HL-60 (cell line): ENCODE results near the gene DOK7.

Source experiments
- DNase-seq, 2 experiments: peaks; one replicate each; pipeline ENCODE4 v3.0.0-alpha.2; 2010 to 2020; ENCODE audit warnings: low read depth in 1 of 2, low spot score in 1 of 2
- H3K27ac ChIP-seq: fragments of 250-450 bp; sonication (Bioruptor Pico); replicated peaks from 2 replicates; pipeline ENCODE4 v1.5.1; 2020; ENCODE audit warnings: mild to moderate bottlenecking, moderate library complexity
- H3K27me3 ChIP-seq: fragments of 250-450 bp; sonication (Bioruptor Pico); 2 replicates; pipeline ENCODE4 v1.5.1; 2021; ENCODE audit warnings: mild to moderate bottlenecking, moderate library complexity; ENCODE audit not compliant: insufficient read depth, poor library complexity, severe bottlenecking
- H3K4me3 ChIP-seq: replicated peaks from 2 replicates; pipeline ENCODE4 v1.5.1; 2011; ENCODE audit warnings: mild to moderate bottlenecking, control low read depth, low read length; ENCODE audit not compliant: insufficient read depth
- CTCF ChIP-seq: IDR thresholded peaks from one replicate; pipeline ENCODE4 v1.5.1; 2011; ENCODE audit warnings: low read length, control low read depth, inconsistent platforms; ENCODE audit not compliant: insufficient read depth
- GABPA ChIP-seq: IDR thresholded peaks from 2 replicates; pipeline ENCODE4 v1.6.1; 2012; ENCODE audit warnings: low read depth
- POLR2AphosphoS5 ChIP-seq: IDR thresholded peaks from 2 replicates; pipeline ENCODE4 v1.6.1; 2012; ENCODE audit warnings: low read depth
- REST ChIP-seq: IDR thresholded peaks from 2 replicates; pipeline ENCODE4 v1.6.1; 2012; ENCODE audit warnings: low read depth; ENCODE audit not compliant: insufficient replicate concordance
- SPI1 ChIP-seq: IDR thresholded peaks from 2 replicates; pipeline ENCODE4 v1.6.1; 2012; ENCODE audit warnings: low read depth, mild to moderate bottlenecking, borderline replicate concordance

DOK7 gene

DNA sequence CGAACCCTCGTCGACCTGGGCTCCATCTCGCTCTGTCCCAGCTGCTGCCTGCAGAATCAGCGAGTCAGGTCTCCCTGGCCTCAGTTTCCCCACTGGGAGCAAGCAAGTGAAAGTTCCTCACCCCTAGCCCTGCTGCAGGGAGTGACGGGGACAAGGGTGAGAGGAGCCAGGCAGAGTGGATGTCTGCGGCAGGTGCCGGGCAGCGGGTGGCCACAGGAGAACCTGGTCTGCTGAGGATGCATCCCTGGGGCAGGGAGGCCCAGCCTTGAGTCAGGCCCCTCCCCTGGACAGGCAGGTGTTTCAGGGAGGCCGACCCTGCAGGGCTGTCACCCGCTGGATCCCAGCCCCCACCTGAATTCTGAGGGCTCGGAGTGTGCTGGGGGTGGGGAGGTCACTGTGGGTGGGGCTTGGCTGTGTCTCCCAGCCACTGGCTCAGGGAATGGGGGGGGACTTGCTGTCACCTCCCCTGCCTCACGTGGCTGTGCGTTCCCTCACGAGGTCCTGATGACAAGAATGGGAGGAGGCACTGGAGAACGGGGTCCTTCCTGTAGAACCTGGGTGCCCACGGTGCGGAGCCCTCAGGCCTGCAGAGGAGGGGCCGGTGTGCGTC is 35.9 kb downstream of the DOK7 start:
- TF ChIP-seq REST: no peak
- no peak for TF ChIP-seq SPI1
- no peak for TF ChIP-seq POLR2AphosphoS5
- TF ChIP-seq CTCF: no peak
- TF ChIP-seq GABPA: no peak
- no peak overlapping the region for H3K27ac ChIP-seq
- H3K27me3 ChIP-seq: no peaks in the 10 kb centered on the region
- no peak for DNase-seq
- no peak overlapping the region for H3K4me3 ChIP-seq

DNA sequence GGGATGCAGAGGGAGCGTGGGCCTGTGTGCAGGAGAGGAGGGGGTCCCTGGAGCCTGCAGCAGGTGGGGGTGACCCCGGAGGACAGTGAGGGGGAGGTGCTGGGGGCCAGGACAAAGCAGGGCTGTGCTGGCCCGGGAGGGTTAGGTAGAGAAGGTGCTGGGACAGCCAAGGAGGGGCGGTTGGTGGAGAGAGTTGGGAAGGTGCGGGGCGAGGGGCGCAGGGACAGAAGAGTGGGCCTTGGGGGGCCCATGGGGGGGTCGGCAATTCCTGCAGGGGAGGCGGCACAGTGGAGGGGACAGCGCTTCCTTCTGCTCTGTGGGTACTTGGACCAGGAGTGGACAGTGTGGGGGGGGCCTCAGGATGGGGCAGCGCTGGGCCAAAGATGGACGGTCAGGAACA is 36.6 kb downstream of the DOK7 start:
- Histone ChIP-seq H3K4me3 (no peak overlapping the region), H3K27ac (no peak overlapping the region), H3K27me3 (no peaks in the 10 kb centered on the region)
- DNase-seq: no peak
- TF ChIP-seq REST: no peak
- no peak for TF ChIP-seq CTCF
- no peak for TF ChIP-seq GABPA
- TF ChIP-seq POLR2AphosphoS5: no peak
- TF ChIP-seq SPI1: no peak

- TF ChIP-seq CTCF: no peak
- TF ChIP-seq REST: no peak
- TF ChIP-seq SPI1: no peak
- TF ChIP-seq GABPA: no peak
- no peak for TF ChIP-seq POLR2AphosphoS5
- no peak overlapping the region for H3K27ac ChIP-seq
- no peak overlapping the region for H3K4me3 ChIP-seq
- no peaks in the 10 kb centered on the region for H3K27me3 ChIP-seq
- no peak for DNase-seq
Measured at GRCh38 chr4:3500111-3500510, 37.0 kb downstream of the DOK7 start.
